Peyer's patch (tissue), 4 donors: ENCODE measurements around the gene SPINT1. TPM values are rescaled to one million over a fixed set of nuclear protein-coding genes. Genes with fewer than 3 reads are reported as not detected.

Experiments
- DNase-seq, 3 donors: peaks; one replicate each; pipeline ENCODE4 v3.0.0-alpha.2; 2017 to 2019
- H3K27ac ChIP-seq, 4 donors: fragments of 200-600 bp; sonication (generic); one replicate each; pipeline ENCODE4 v1.5.1; 2016 to 2019
- H3K27me3 ChIP-seq, 2 donors: fragments of 200-600 bp; sonication (generic); one replicate each; pipeline ENCODE4 v1.5.1; 2019
- H3K36me3 ChIP-seq, 3 donors: fragments of 200-600 bp; sonication (generic); one replicate each; pipeline ENCODE4 v1.5.1; 2016 to 2019
- H3K4me1 ChIP-seq, 4 donors: fragments of 200-600 bp; sonication (generic); one replicate each; pipeline ENCODE4 v1.5.1; 2016 to 2019
- H3K4me3 ChIP-seq, 4 donors: fragments of 200-600 bp; sonication (generic); 1 replicate in 3 of 4; 2 replicates in 1 of 4; pipeline ENCODE4 v1.5.1; 2016 to 2019; ENCODE audit warnings: mild to moderate bottlenecking in 1 of 4
- H3K9me3 ChIP-seq, 4 donors: fragments of 200-600 bp; sonication (generic); one replicate each; pipeline ENCODE4 v1.5.1; 2016 to 2019; ENCODE audit warnings: mild to moderate bottlenecking in 1 of 4
- POLR2A ChIP-seq, 2 donors: fragments of 450-650 bp; IDR thresholded peaks; one replicate each; pipeline ENCODE4 v1.5.1; 2017; ENCODE audit warnings: antibody characterized with exemption in 2 of 2, mild to moderate bottlenecking in 2 of 2, moderate library complexity in 2 of 2
- total RNA-seq, 4 donors: library from RNA; depleted of rRNA; stranded (reverse); fragments of >200 nt; gene quantifications; one replicate each; pipeline ENCODE4 v1.1.0, GENCODE V29; 2016
- TF ChIP-seq, protein P1 (sequence below), 6 experiments: fragments of 450-650 bp in 4 of 6; fragments of 200-600 bp in 2 of 6; sonication (generic) in 1 of 6; IDR thresholded peaks; one replicate each; pipeline ENCODE4 v1.5.1; 2017 to 2019; ENCODE audit warnings: antibody characterized with exemption in 6 of 6, mild to moderate bottlenecking in 3 of 6, moderate library complexity in 1 of 6

The SPINT1 gene, protein sequence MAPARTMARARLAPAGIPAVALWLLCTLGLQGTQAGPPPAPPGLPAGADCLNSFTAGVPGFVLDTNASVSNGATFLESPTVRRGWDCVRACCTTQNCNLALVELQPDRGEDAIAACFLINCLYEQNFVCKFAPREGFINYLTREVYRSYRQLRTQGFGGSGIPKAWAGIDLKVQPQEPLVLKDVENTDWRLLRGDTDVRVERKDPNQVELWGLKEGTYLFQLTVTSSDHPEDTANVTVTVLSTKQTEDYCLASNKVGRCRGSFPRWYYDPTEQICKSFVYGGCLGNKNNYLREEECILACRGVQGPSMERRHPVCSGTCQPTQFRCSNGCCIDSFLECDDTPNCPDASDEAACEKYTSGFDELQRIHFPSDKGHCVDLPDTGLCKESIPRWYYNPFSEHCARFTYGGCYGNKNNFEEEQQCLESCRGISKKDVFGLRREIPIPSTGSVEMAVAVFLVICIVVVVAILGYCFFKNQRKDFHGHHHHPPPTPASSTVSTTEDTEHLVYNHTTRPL
- 100 to 1,000 TPM; 103 to 991 (median 784) TPM for total RNA-seq

GRCh38 chr15:40843885-40844695, at the start of gene SPINT1:
Gene SPINT1 (plus strand): TSS chr15:40844048. CDS start chr15:40844555, 507 bp downstream.
- Histone ChIP-seq H3K27ac (peak within 1 kb of the TSS; percentile 61 to 94 (median 88)), H3K4me1 (peaks cover 0 to 20% (median 11%) of the 10 kb centered on the region in 4 donors), H3K36me3 (no peaks in the 10 kb centered on the region), H3K9me3 (no peaks in the 10 kb centered on the region), H3K4me3 (peak within 1 kb of the TSS; percentile 60 to 76 (median 71)), H3K27me3 (no peaks in the 10 kb centered on the region)
- peak; percentile 51 to 88 (median 86) for DNase-seq
- TF ChIP-seq POLR2A (IDR thresholded peaks at IDR 0.05), result peak; percentile 72 to 79
- TF ChIP-seq, protein P1, sequence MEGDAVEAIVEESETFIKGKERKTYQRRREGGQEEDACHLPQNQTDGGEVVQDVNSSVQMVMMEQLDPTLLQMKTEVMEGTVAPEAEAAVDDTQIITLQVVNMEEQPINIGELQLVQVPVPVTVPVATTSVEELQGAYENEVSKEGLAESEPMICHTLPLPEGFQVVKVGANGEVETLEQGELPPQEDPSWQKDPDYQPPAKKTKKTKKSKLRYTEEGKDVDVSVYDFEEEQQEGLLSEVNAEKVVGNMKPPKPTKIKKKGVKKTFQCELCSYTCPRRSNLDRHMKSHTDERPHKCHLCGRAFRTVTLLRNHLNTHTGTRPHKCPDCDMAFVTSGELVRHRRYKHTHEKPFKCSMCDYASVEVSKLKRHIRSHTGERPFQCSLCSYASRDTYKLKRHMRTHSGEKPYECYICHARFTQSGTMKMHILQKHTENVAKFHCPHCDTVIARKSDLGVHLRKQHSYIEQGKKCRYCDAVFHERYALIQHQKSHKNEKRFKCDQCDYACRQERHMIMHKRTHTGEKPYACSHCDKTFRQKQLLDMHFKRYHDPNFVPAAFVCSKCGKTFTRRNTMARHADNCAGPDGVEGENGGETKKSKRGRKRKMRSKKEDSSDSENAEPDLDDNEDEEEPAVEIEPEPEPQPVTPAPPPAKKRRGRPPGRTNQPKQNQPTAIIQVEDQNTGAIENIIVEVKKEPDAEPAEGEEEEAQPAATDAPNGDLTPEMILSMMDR (IDR thresholded peaks at IDR 0.05), result peak in 2 of 6 experiments; percentile 3 to 13

DNA sequence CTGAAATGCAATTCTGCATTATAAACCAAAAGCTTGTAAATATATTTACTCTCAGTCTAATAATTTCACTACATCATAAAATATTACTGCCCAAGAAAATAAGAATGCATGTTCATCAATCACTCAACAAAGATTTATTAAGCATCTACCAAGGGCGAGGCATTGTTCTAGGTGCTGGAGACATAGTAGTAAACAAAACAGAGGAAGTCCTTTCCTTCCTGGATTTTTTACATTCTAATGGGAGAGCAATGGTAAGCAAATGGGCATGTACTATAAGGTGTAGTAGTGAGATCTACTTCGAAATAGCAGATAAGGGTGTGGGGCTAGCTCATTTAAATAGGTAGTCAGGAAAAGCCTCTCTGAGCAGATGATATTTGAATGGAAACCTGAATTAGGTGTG, 47.8 kb upstream of the SPINT1 start:
- Histone ChIP-seq H3K4me1 (peaks cover 0 to 25% (median 2%) of the 10 kb centered on the region in 4 donors), H3K27ac (peak overlapping the region in 1 of 4 donors; percentile 40), H3K36me3 (peaks cover 0 to 3% (median 0%) of the 10 kb centered on the region in 3 donors), H3K9me3 (no peaks in the 10 kb centered on the region), H3K27me3 (no peaks in the 10 kb centered on the region), H3K4me3 (no peak overlapping the region)
- TF ChIP-seq, protein P1 (IDR thresholded peaks at IDR 0.05), result no peak
- no peak for TF ChIP-seq POLR2A (IDR thresholded peaks at IDR 0.05)
- no peak for DNase-seq

- Histone ChIP-seq H3K4me3 (no peak overlapping the region), H3K9me3 (no peaks in the 10 kb centered on the region), H3K36me3 (peaks cover 0 to 5% (median 0%) of the 10 kb centered on the region in 3 donors), H3K4me1 (peaks cover 0 to 25% (median 2%) of the 10 kb centered on the region in 4 donors), H3K27me3 (no peaks in the 10 kb centered on the region), H3K27ac (no peak overlapping the region)
- TF ChIP-seq, protein P1 (IDR thresholded peaks at IDR 0.05), result no peak
- no peak for TF ChIP-seq POLR2A (IDR thresholded peaks at IDR 0.05)
- DNase-seq, result no peak
Observed at GRCh38 chr15:40796512-40796911, 47.3 kb upstream of the SPINT1 start.

DNA sequence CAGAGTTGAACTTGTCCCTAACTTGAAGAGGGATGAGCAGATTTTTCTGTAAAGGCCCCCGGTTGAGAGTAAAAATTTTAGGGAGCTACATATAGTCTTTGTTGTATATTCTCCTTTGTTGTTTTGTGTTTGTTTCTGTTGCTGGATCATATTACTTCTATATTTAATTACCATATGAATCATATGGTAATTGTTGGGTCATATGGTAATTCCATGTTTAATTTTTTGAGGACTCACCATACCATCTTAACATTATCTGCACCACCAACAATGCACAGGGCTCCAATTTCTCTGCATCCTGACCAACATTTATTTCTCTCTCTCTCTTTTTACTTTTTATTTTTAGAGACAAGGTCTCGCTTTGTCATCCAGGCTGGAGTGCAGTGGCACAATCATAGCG, 44.3 kb upstream of the SPINT1 start:
- Histone ChIP-seq H3K4me3 (no peak overlapping the region), H3K4me1 (peaks cover 0 to 32% (median 2%) of the 10 kb centered on the region in 4 donors), H3K9me3 (no peaks in the 10 kb centered on the region), H3K27ac (no peak overlapping the region), H3K27me3 (no peaks in the 10 kb centered on the region), H3K36me3 (peaks cover 0 to 5% (median 0%) of the 10 kb centered on the region in 3 donors)
- no peak for DNase-seq
- no peak for TF ChIP-seq POLR2A (IDR thresholded peaks at IDR 0.05)
- TF ChIP-seq, protein P1 (IDR thresholded peaks at IDR 0.05), result no peak

DNA sequence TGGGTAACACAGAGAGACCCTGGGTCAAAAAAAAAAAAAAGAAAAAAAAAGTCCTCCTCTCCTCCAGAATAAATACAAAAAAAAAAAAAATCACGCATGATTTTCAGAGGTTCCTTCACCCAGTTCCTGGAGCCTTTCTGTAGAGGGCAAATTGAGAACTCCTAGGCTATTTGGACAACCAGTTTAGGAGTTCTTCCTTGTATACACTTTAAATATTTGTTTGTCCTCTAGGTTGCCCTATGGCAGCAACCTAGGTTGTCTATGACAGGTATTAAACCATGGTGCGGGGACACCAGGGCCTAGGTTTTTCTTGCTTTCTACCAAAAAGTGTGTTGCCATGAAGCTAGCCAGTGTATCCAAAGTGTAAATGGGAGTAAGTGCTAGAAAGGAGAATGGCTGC, 40.8 kb upstream of the SPINT1 start:
- TF ChIP-seq POLR2A (IDR thresholded peaks at IDR 0.05), result no peak
- TF ChIP-seq, protein P1 (IDR thresholded peaks at IDR 0.05), result no peak
- no peak overlapping the region for H3K27ac ChIP-seq
- no peaks in the 10 kb centered on the region for H3K9me3 ChIP-seq
- no peaks in the 10 kb centered on the region for H3K27me3 ChIP-seq
- no peak for DNase-seq
- H3K4me1 ChIP-seq, result peaks cover 0 to 38% (median 7%) of the 10 kb centered on the region in 4 donors
- peaks cover 0 to 5% (median 0%) of the 10 kb centered on the region in 3 donors for H3K36me3 ChIP-seq
- no peak overlapping the region for H3K4me3 ChIP-seq
